Neural cell (in vitro differentiated cells): ENCODE results near the gene CD80. TPM values are rescaled to one million over a fixed set of nuclear protein-coding genes. Genes with fewer than 3 reads are reported as not detected.

ENCODE experiments used
- H2AFZ ChIP-seq: fragments of 200-600, 300-800 bp; sonication (generic), shearing (Covaris generic); 2 replicates; pipeline ENCODE4 v1.6.0; 2014; ENCODE audit warnings: low read depth, mild to moderate bottlenecking, antibody characterized with exemption, low read length, moderate library complexity
- H3F3A ChIP-seq: fragments of 200-600 bp; shearing (Covaris generic); 2 replicates; pipeline ENCODE4 v1.6.1; 2016; ENCODE audit warnings: mild to moderate bottlenecking, moderate library complexity, mixed read lengths, antibody characterized with exemption, low read length; ENCODE audit not compliant: insufficient read depth, poor library complexity, severe bottlenecking
- H3K27ac ChIP-seq: fragments of 200-600, 300-800 bp; sonication (generic), shearing (Covaris generic); 2 replicates; pipeline ENCODE4 v1.5.1; 2014; ENCODE audit warnings: mild to moderate bottlenecking, low read length, moderate library complexity
- H3K27me3 ChIP-seq: fragments of 300-800, 200-600 bp; sonication (generic), shearing (Covaris generic); 2 replicates; pipeline ENCODE4 v1.6.0; 2014; ENCODE audit warnings: mild to moderate bottlenecking, low read depth, low read length, moderate library complexity; ENCODE audit not compliant: insufficient read depth
- H3K36me3 ChIP-seq: fragments of 300-800, 200-600 bp; sonication (generic), shearing (Covaris generic); 2 replicates; pipeline ENCODE4 v1.5.1; 2014; ENCODE audit warnings: mild to moderate bottlenecking, antibody characterized with exemption, low read length, moderate library complexity; ENCODE audit not compliant: insufficient read depth
- H3K4me2 ChIP-seq: fragments of 300-800, 200-600 bp; sonication (generic), shearing (Covaris generic); 2 replicates; pipeline ENCODE4 v1.6.0; 2014; ENCODE audit warnings: mild to moderate bottlenecking, low read length
- H3K4me3 ChIP-seq: fragments of 300-800, 200-600 bp; sonication (generic), shearing (Covaris generic); 2 replicates; pipeline ENCODE4 v1.5.1; 2014; ENCODE audit warnings: mild to moderate bottlenecking, low read length, moderate library complexity
- H3K79me2 ChIP-seq: fragments of 200-600 bp; shearing (Covaris generic); replicated peaks from 2 replicates; pipeline ENCODE4 v1.6.0; 2014; ENCODE audit warnings: mild to moderate bottlenecking, low read length, moderate library complexity; ENCODE audit not compliant: insufficient read depth
- H3K9ac ChIP-seq: fragments of 300-800, 200-600 bp; sonication (generic), shearing (Covaris generic); 2 replicates; pipeline ENCODE4 v1.6.1; 2016; ENCODE audit warnings: mild to moderate bottlenecking, low read length, mixed read lengths
- H3K9me2 ChIP-seq: fragments of 200-600 bp; shearing (Covaris generic); 2 replicates; pipeline ENCODE4 v1.6.1; 2016; ENCODE audit warnings: mild to moderate bottlenecking, low read length, mixed read lengths; ENCODE audit not compliant: insufficient read depth
- H3K9me3 ChIP-seq: fragments of 200-600, 300-800 bp; sonication (generic), shearing (Covaris generic); 2 replicates; pipeline ENCODE4 v1.6.1; 2016; ENCODE audit warnings: mild to moderate bottlenecking, mixed run types, low read length, moderate library complexity, mixed read lengths
- H4K20me1 ChIP-seq: fragments of 200-600 bp; shearing (Covaris generic); 2 replicates; pipeline ENCODE4 v1.6.1; 2016; ENCODE audit warnings: mild to moderate bottlenecking, mixed run types; ENCODE audit not compliant: insufficient read depth
- EP300 ChIP-seq: fragments of 450-650 bp; conservative IDR thresholded peaks from 2 replicates; pipeline ENCODE4 v1.6.1; 2014; ENCODE audit warnings: antibody characterized with exemption, mild to moderate bottlenecking, moderate library complexity; ENCODE audit not compliant: poor library complexity, severe bottlenecking
- EZH2 ChIP-seq: fragments of 200-600, 300-800 bp; shearing (Covaris generic), sonication (generic); IDR thresholded peaks from 2 replicates; pipeline ENCODE4 v1.6.1; 2014; ENCODE audit warnings: antibody characterized with exemption, low read length, borderline replicate concordance, mild to moderate bottlenecking; ENCODE audit not compliant: insufficient read depth, poor library complexity, severe bottlenecking
- MXI1 ChIP-seq: fragments of 450-650 bp; conservative IDR thresholded peaks from 2 replicates; pipeline ENCODE4 v1.6.1; 2014; ENCODE audit warnings: antibody characterized with exemption, mild to moderate bottlenecking; ENCODE audit not compliant: poor library complexity, severe bottlenecking
- POLR2AphosphoS5 ChIP-seq: IDR thresholded peaks from 2 replicates; pipeline ENCODE4 v1.6.1; 2012
- RAD21 ChIP-seq: fragments of 450-650 bp; conservative IDR thresholded peaks from 2 replicates; pipeline ENCODE4 v1.6.1; 2014; ENCODE audit warnings: antibody characterized with exemption, mild to moderate bottlenecking, moderate library complexity
- SMC3 ChIP-seq: fragments of 450-650 bp; conservative IDR thresholded peaks from 2 replicates; pipeline ENCODE4 v1.6.1; 2014; ENCODE audit warnings: antibody characterized with exemption, mild to moderate bottlenecking, moderate library complexity; ENCODE audit not compliant: poor library complexity
- TAF1 ChIP-seq: IDR thresholded peaks from 2 replicates; pipeline ENCODE4 v1.6.1; 2012; ENCODE audit warnings: low read depth
- polyA plus RNA-seq: library from polyadenylated mRNA; depleted of rRNA; stranded (reverse); fragments of >200 nt; gene quantifications from 2 replicates; pipeline ENCODE4 v1.2.3, GENCODE V29; 2014
- TF ChIP-seq, protein P1 (sequence below): IDR thresholded peaks from 2 replicates; pipeline ENCODE4 v1.6.1; 2012; ENCODE audit warnings: borderline replicate concordance
- TF ChIP-seq, protein P2 (sequence below): fragments of 450-650 bp; IDR thresholded peaks from 2 replicates; pipeline ENCODE4 v1.5.1; 2014; ENCODE audit warnings: antibody characterized with exemption, mild to moderate bottlenecking, moderate library complexity; ENCODE audit not compliant: poor library complexity, severe bottlenecking

Gene CD80
- polyA plus RNA-seq, 1 donor from 2014 or later, result not detected

DNA sequence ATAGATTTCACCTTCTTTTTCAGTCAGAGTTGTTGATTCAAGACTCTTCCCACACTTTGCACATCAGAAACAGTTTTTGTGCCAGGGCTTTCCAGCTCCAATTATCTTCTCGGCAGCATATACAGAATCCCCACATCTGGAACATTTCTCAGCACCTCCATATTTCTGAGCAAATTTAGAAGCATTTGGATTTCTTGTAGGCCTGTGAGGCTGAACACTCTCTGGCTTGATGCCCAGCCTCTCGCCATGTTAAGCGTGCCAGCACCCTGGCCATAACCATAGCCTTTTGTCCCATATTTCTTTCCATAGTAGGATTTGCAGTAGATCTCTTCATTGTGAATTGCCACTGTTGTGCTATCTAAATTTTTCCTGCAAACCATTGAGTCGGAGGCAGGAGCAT, 28.3 kb downstream of the CD80 start:
- H3K9me2 ChIP-seq, result no peaks in the 10 kb centered on the region
- H3K36me3 ChIP-seq, result no peaks in the 10 kb centered on the region
- no peaks in the 10 kb centered on the region for H3K79me2 ChIP-seq
- TF ChIP-seq POLR2AphosphoS5 (no peak), EZH2 (no peak), EP300 (no peak), RAD21 (no peak), TAF1 (no peak), MXI1 (no peak)
- TF ChIP-seq, protein P1, sequence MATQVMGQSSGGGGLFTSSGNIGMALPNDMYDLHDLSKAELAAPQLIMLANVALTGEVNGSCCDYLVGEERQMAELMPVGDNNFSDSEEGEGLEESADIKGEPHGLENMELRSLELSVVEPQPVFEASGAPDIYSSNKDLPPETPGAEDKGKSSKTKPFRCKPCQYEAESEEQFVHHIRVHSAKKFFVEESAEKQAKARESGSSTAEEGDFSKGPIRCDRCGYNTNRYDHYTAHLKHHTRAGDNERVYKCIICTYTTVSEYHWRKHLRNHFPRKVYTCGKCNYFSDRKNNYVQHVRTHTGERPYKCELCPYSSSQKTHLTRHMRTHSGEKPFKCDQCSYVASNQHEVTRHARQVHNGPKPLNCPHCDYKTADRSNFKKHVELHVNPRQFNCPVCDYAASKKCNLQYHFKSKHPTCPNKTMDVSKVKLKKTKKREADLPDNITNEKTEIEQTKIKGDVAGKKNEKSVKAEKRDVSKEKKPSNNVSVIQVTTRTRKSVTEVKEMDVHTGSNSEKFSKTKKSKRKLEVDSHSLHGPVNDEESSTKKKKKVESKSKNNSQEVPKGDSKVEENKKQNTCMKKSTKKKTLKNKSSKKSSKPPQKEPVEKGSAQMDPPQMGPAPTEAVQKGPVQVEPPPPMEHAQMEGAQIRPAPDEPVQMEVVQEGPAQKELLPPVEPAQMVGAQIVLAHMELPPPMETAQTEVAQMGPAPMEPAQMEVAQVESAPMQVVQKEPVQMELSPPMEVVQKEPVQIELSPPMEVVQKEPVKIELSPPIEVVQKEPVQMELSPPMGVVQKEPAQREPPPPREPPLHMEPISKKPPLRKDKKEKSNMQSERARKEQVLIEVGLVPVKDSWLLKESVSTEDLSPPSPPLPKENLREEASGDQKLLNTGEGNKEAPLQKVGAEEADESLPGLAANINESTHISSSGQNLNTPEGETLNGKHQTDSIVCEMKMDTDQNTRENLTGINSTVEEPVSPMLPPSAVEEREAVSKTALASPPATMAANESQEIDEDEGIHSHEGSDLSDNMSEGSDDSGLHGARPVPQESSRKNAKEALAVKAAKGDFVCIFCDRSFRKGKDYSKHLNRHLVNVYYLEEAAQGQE, result no peak
- TF ChIP-seq, protein P2, sequence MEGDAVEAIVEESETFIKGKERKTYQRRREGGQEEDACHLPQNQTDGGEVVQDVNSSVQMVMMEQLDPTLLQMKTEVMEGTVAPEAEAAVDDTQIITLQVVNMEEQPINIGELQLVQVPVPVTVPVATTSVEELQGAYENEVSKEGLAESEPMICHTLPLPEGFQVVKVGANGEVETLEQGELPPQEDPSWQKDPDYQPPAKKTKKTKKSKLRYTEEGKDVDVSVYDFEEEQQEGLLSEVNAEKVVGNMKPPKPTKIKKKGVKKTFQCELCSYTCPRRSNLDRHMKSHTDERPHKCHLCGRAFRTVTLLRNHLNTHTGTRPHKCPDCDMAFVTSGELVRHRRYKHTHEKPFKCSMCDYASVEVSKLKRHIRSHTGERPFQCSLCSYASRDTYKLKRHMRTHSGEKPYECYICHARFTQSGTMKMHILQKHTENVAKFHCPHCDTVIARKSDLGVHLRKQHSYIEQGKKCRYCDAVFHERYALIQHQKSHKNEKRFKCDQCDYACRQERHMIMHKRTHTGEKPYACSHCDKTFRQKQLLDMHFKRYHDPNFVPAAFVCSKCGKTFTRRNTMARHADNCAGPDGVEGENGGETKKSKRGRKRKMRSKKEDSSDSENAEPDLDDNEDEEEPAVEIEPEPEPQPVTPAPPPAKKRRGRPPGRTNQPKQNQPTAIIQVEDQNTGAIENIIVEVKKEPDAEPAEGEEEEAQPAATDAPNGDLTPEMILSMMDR, result no peak
- H3K9ac ChIP-seq, result no peak overlapping the region
- no peak overlapping the region for H3K4me2 ChIP-seq
- H3K27ac ChIP-seq, result no peak overlapping the region
- no peaks in the 10 kb centered on the region for H3K9me3 ChIP-seq
- no peaks in the 10 kb centered on the region for H3F3A ChIP-seq
- no peak overlapping the region for H2AFZ ChIP-seq
- H3K4me3 ChIP-seq, result no peak overlapping the region
- H3K27me3 ChIP-seq, result no peaks in the 10 kb centered on the region
- H4K20me1 ChIP-seq, result no peaks in the 10 kb centered on the region

DNA sequence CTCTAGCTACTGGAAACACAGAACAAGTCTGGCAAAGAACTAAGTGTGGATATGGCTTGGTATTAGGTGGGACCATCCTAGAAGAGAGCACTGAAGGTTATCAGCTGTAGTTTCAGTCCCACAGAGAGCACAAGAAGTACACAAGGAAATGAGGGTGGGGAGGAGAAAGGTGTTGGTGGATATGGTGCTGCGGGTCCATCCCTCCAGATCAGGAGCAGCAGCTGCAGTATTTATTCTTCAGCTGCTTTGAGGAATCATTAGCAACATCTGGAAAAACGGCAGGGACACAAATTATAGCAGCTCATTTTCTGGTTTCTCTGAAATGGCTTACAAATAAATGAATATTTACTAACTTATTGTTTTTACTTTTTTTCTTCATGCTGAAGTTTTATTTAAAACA, 29.0 kb downstream of the CD80 start:
- no peaks in the 10 kb centered on the region for H3F3A ChIP-seq
- no peaks in the 10 kb centered on the region for H4K20me1 ChIP-seq
- no peaks in the 10 kb centered on the region for H3K36me3 ChIP-seq
- no peaks in the 10 kb centered on the region for H3K9me3 ChIP-seq
- no peak overlapping the region for H3K27ac ChIP-seq
- H3K9me2 ChIP-seq, result no peaks in the 10 kb centered on the region
- TF ChIP-seq, protein P1, result no peak
- TF ChIP-seq TAF1 (no peak), EZH2 (no peak), RAD21 (no peak), MXI1 (no peak), POLR2AphosphoS5 (no peak), EP300 (no peak), SMC3 (no peak)
- TF ChIP-seq, protein P2, result no peak
- H3K9ac ChIP-seq, result no peak overlapping the region
- no peak overlapping the region for H3K4me2 ChIP-seq
- no peak overlapping the region for H3K4me3 ChIP-seq
- H3K79me2 ChIP-seq, result no peaks in the 10 kb centered on the region
- H3K27me3 ChIP-seq, result no peaks in the 10 kb centered on the region
- no peak overlapping the region for H2AFZ ChIP-seq
